ENCODE measurements around the gene OR51B5. TPM values are rescaled to one million over a fixed set of nuclear protein-coding genes. Genes with fewer than 3 reads are reported as not detected.
"Not testable (repeated sequence)": the region's sequence is repeated elsewhere in the genome, so short reads cannot be mapped to it uniquely, and the experiment has no call there.

The OR51B5 gene
- total RNA-seq, 2 experiments from 2014 or later: not detected

DNA sequence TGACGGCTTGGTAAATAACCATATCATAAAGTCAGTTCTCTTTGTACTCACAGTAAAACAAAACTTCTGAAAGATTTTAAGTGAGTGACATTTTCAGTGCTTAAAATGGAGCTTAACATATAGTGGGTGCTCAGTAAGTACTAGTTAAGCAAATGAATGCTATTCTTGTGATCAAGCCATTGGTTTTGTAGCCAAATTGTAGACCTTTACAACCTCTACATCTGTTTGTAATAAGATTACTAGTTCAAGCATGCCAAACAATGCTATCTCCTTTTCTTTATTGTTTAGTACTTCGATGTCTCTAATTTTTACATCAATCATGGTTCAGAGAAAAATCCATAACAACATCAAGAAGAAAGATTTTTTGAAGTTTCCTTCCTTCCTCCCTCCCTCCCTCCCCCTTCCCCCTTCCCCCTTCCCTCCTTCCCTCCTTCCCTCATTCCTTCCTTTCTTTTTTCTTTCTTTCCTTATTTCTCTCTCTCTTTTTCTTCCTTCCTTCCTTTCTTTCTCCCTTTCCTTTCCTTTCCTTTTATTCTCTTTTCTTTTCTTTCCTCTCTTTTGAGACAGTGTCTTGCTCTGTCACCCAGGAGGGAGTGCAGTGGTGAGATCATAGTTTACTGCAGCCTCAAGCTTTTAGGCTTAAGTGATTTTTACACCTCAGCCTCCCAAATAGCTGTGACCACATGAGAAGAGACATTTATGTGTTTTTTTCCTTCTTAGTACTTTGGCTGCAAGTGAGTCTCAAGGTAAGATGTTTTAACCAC lies 35.9 kb downstream of the OR51B5 start:
- Mint-ChIP-seq H3K36me3 (ENCODE audit: low read depth) (no peaks in the 10 kb centered on the region), H3K27me3 (no peaks in the 10 kb centered on the region), H3K4me3 (no peak overlapping the region), H3K9me3 (no peaks in the 10 kb centered on the region), H3K27ac (no peak overlapping the region), H3K4me1 (no peaks in the 10 kb centered on the region)
- CTCF ChIA-PET: no interaction called here
- DNase-seq: no peak
- POLR2A ChIA-PET: no interaction called here

DNA sequence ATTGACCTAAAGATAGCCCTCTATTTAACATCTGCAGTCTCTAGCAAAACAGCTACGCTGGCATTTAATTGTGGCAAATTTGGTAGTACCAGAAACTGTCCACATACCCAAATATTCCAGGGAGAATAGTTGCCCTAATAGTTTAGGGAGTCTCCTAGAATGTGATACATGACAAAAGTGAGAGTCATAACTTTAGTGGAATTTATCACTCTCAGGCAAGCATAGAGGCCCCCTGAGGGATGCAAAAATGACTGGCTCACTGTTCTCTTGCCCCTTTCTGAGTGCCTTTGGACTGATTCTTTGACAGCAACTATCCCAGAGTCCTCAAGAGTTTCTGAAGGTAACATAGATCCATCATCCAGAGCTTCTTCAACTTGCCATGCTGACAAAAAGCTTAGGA lies 39.3 kb downstream of the OR51B5 start:
- H3K27ac Mint-ChIP-seq: no peak overlapping the region
- ChIA-PET CTCF (no interaction called here), POLR2A (no interaction called here)
- H3K27me3 Mint-ChIP-seq: no peaks in the 10 kb centered on the region
- H3K4me1 Mint-ChIP-seq: no peaks in the 10 kb centered on the region
- no peaks in the 10 kb centered on the region for H3K9me3 Mint-ChIP-seq
- H3K4me3 Mint-ChIP-seq: no peak overlapping the region
- no peaks in the 10 kb centered on the region for H3K36me3 Mint-ChIP-seq (ENCODE audit: low read depth)
- no peak for DNase-seq

DNA sequence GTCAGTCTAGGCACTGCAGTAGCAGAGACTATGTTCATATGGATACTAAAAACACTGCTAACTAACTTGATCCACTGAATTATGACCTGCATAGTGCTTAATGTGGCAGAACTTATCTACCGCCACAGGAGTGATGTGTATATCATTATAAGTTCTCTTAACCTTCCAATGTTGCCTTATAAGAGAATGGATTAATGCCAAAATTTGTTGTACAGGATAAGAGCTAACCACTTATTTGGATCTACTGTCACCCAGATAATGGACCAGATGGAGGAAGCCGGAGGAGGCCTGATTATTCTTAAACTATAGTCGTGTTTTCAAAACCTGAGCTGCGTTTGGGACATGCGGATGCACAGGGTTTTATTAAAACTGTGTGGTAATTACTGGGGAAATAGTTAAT lies 39.7 kb downstream of the OR51B5 start:
- no peaks in the 10 kb centered on the region for H3K36me3 Mint-ChIP-seq (ENCODE audit: low read depth)
- POLR2A ChIA-PET: no interaction called here
- H3K4me3 Mint-ChIP-seq: no peak overlapping the region
- CTCF ChIA-PET: no interaction called here
- no peak overlapping the region for H3K27ac Mint-ChIP-seq
- no peaks in the 10 kb centered on the region for H3K4me1 Mint-ChIP-seq
- no peaks in the 10 kb centered on the region for H3K9me3 Mint-ChIP-seq
- DNase-seq: no peak
- H3K27me3 Mint-ChIP-seq: no peaks in the 10 kb centered on the region

DNA sequence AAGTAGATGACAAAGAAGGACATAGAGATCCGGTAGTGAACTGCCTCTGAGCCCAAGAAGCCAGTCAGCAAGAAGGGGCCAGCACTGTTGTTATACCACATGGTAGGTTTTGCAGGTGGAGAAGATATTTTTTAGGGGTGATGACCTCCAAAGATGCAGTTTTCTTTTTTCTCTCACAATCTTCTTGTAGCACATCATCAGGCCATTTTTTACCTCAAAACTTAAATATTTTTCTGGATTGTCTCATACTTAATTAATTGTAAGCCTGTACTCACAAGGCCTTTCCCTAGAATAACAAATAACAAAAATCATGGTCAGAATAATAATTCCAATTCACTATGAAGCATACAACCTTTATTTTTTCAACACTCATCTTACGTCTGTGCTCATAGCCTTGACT lies 41.5 kb downstream of the OR51B5 start, which contains the start of gene OR51B4:
OR51B4 (minus strand) TSS at position 101 of the 400 bp plus-strand sequence; CDS start at position 101, 0 bp downstream.
- DNase-seq: no peak
- Mint-ChIP-seq H3K27ac (no peak within 1 kb of the TSS), H3K27me3 (peaks cover 3% of the 10 kb centered on the region), H3K36me3 (ENCODE audit: low read depth) (no peaks in the 10 kb centered on the region), H3K9me3 (no peaks in the 10 kb centered on the region), H3K4me3 (no peak within 1 kb of the TSS), H3K4me1 (no peaks in the 10 kb centered on the region)
- ChIA-PET POLR2A (no interaction called here), CTCF (no interaction called here)

DNA sequence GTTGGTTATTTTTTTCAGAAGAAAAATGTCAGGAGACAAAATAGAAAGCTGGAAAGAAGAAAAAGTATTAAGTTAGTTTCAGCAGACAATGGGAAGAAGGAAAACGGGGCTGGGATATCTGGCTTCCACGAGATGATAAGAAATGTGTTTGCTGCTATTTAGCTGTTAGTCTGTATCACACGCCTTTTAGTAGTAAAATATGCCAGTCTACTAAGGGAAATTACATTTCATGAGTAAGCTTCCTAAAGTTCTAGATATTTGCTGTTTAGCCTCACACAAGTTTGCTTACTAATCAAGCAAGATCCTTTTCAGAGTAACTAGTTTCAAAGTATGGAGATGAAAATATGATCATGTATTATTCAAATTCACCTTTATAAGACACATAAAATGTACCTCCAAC lies 43.1 kb downstream of the OR51B5 start:
- ChIA-PET CTCF (no interaction called here), POLR2A (no interaction called here)
- Mint-ChIP-seq H3K4me3 (no peak overlapping the region), H3K27me3 (peaks cover 4% of the 10 kb centered on the region), H3K9me3 (no peaks in the 10 kb centered on the region), H3K27ac (no peak overlapping the region), H3K36me3 (ENCODE audit: low read depth) (no peaks in the 10 kb centered on the region), H3K4me1 (no peaks in the 10 kb centered on the region)
- no peak for DNase-seq

DNA sequence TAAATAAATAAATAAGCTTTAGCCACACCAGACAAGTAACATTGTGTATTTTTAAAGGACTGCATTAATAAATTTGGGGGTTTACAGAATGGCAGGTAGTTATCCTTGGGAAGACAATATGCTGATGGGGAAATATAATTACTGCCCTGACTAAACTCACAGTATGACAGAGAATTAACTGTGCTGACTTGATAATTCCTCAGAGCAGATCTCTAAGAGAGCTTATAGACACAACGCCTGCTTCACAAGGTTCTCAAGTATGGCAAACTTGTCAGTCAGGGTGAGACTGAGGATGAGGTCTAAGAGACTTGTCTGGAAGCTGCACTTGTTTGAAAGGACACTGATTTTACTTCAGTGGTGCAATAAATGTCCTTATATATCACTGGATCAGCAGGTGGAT lies 44.9 kb downstream of the OR51B5 start:
- ChIA-PET POLR2A (no interaction called here), CTCF (interaction anchor here (1.2 kb wide), 1 partner anchor 17 kb away, joined by 3 read pairs; no protein-coding TSS in a partner anchor)
- Mint-ChIP-seq H3K4me1 (no peaks in the 10 kb centered on the region), H3K36me3 (ENCODE audit: low read depth) (no peaks in the 10 kb centered on the region), H3K27me3 (peaks cover 4% of the 10 kb centered on the region), H3K4me3 (no peak overlapping the region), H3K27ac (no peak overlapping the region), H3K9me3 (no peaks in the 10 kb centered on the region)
- DNase-seq: no peak

DNA sequence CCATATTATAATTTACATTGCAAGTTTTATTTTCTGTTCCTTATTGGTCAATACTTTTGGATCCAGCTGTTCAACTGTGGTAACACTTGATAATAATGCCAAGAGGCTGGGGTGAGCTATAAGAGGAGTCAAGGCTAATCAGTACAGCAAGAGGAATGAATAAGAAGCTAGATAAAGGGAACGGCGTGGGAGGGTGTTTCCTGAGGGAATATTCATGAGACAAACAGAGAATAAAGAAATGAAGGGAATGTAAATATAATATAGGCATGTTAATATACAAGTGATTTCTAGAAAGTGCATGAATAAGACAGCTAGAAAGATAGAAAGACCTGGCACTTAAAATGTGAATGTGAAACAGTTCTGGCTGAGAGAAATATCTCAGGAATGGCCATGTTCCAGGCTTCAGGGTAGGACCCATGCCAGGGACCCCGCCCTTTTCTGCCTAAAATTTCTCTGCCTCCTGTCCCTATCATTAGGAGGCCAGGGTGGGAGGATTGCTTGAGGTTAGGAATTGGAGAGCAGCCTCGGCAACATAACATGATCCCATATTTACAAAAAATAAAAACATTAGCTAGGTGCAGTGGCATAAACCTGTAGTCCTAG lies 45.5 kb downstream of the OR51B5 start:
- POLR2A ChIA-PET: no interaction called here
- Mint-ChIP-seq H3K4me1 (no peaks in the 10 kb centered on the region), H3K27ac (no peak overlapping the region), H3K36me3 (ENCODE audit: low read depth) (no peaks in the 10 kb centered on the region), H3K9me3 (no peaks in the 10 kb centered on the region), H3K27me3 (peaks cover 4% of the 10 kb centered on the region), H3K4me3 (no peak overlapping the region)
- DNase-seq: no peak
- CTCF ChIA-PET: interaction anchor here (0.5 kb wide), 1 partner anchor 93 kb away, joined by 3 read pairs; no protein-coding TSS in a partner anchor

DNA sequence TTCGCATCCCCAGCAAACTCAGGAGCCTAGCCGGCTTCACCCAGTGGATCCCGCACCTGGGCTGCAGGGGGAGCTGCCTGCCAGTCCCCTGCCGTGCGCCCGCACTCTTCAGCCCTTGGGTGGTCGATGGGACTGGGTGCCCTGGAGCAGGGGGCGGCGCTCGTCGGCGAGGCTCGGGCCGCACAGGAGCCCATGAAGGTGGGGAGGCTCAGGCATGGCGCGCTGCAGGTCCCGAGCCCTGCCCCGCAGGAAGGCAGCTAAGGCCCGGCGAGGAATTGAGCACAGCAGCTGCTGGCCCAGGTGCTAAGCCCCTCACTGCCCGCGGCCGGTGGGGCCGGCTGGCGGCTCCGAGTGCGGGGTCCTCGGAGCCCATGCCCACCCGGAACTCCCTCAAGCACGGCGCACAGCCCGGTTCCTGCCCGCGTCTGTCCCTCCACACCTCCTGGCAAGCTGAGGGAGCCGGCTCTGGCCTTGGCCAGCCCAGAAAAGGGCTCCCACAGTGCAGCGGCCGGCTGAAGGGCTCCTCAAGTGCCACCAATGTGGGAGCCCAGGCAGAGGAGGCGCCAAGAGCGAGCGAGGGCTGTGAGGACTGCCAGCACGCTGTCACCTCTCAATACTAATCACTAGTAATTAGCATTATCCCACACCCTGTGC lies 48.9 kb downstream of the OR51B5 start:
- POLR2A ChIA-PET; DNase-seq; CTCF ChIA-PET; H3K36me3 Mint-ChIP-seq (ENCODE audit: low read depth); H3K4me1 Mint-ChIP-seq; H3K9me3 Mint-ChIP-seq; H3K4me3 Mint-ChIP-seq; H3K27ac Mint-ChIP-seq; H3K27me3 Mint-ChIP-seq: not testable (repeated sequence)

DNA sequence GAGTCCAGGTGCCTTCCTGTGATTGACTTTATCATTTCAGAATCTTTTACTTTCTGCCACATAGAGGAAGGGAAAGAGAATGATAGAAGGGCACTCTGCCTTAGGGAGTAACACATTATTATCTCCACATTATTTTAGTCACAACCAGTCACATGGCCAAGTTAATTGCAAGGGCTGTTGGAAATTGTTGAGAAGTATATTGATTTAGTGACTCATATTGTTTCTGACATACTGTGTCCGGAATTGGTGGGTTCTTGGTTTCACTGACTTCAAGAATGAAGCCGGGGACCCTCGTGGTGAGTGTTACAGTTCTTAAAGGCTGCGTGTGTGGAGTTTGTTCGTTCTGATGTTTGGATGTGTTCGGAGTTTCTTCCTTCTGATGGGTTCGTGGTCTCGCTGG lies 50.3 kb downstream of the OR51B5 start:
- no peaks in the 10 kb centered on the region for H3K4me1 Mint-ChIP-seq
- ChIA-PET CTCF (no interaction called here), POLR2A (no interaction called here)
- no peak overlapping the region for H3K4me3 Mint-ChIP-seq
- peaks cover 4% of the 10 kb centered on the region for H3K27me3 Mint-ChIP-seq
- H3K36me3 Mint-ChIP-seq (ENCODE audit: low read depth): no peaks in the 10 kb centered on the region
- DNase-seq: no peak
- no peaks in the 10 kb centered on the region for H3K9me3 Mint-ChIP-seq
- H3K27ac Mint-ChIP-seq: no peak overlapping the region

Other genes starting within 250 kb of the OR51B5 start
- not detected for gene OR52A5, start 205.2 kb downstream of the OR51B5 start, total RNA-seq
- gene OR52A1, start 188.8 kb downstream of the OR51B5 start, total RNA-seq: not detected
- gene OR51V1, start 142.8 kb downstream of the OR51B5 start, total RNA-seq: not detected
- gene HBB, start 116.5 kb downstream of the OR51B5 start, total RNA-seq: not detected
- not detected for gene HBD, start 109.0 kb downstream of the OR51B5 start, total RNA-seq
- not detected for gene HBG1, start 93.7 kb downstream of the OR51B5 start, total RNA-seq
- not detected for gene HBG2, start 88.7 kb downstream of the OR51B5 start, total RNA-seq
- not detected for gene HBE1, start 73.6 kb downstream of the OR51B5 start, total RNA-seq
- gene OR51B4, start 41.6 kb downstream of the OR51B5 start, total RNA-seq: not detected
- not detected for gene OR51B2, start 19.2 kb downstream of the OR51B5 start, total RNA-seq
- not detected for gene OR51B6, start 8.0 kb upstream of the OR51B5 start, total RNA-seq
- gene OR51M1, start 40.3 kb upstream of the OR51B5 start, total RNA-seq: not detected
- gene OR51Q1, start 78.6 kb upstream of the OR51B5 start, total RNA-seq: not detected
- gene OR51I1, start 98.0 kb upstream of the OR51B5 start, total RNA-seq: not detected
- gene OR51I2, start 105.8 kb upstream of the OR51B5 start, total RNA-seq: not detected
- gene OR52D1, start 145.2 kb upstream of the OR51B5 start, total RNA-seq: not detected
- not detected for gene UBQLN3, start 166.4 kb upstream of the OR51B5 start, total RNA-seq
- under 1 TPM; 0.13 to 0.28 TPM for gene UBQLNL, start 173.2 kb upstream of the OR51B5 start, total RNA-seq
- gene OR52H1, start 205.0 kb upstream of the OR51B5 start, total RNA-seq: not detected
- not detected for gene OR52B6, start 237.4 kb upstream of the OR51B5 start, total RNA-seq